ENCODE data around the gene ABCC4.

Gene ABCC4

GRCh38 chr13:95301183-95301967 lies at the start of gene ABCC4:
TSS of gene ABCC4 (minus strand) at chr13:95301451. CDS start at chr13:95301314, 137 bp downstream.
- peak; percentile 65 for DNase-seq

- no peak for DNase-seq
These were observed 48.0 kb upstream of the ABCC4 start for GRCh38 chr13:95349267-95349666.

GRCh38 chr13:95343944-95344343 lies 42.7 kb upstream of the ABCC4 start:
- no peak for DNase-seq

GRCh38 chr13:95341441-95341840 lies 40.2 kb upstream of the ABCC4 start:
- no peak for DNase-seq

- no peak for DNase-seq
These were observed 37.7 kb upstream of the ABCC4 start for GRCh38 chr13:95338905-95339304.

GRCh38 chr13:95337597-95337996 lies 36.3 kb upstream of the ABCC4 start:
- DNase-seq = no peak

GRCh38 chr13:95335667-95336066 lies 34.4 kb upstream of the ABCC4 start:
- DNase-seq = no peak

GRCh38 chr13:95328386-95328785 lies 27.1 kb upstream of the ABCC4 start:
- no peak for DNase-seq

GRCh38 chr13:95327190-95327589 lies 25.9 kb upstream of the ABCC4 start:
- DNase-seq = no peak

GRCh38 chr13:95326695-95327094 lies 25.4 kb upstream of the ABCC4 start:
- no peak for DNase-seq

- no peak for DNase-seq
These were observed 24.2 kb upstream of the ABCC4 start for GRCh38 chr13:95325485-95325884.

GRCh38 chr13:95323930-95324662 lies 22.8 kb upstream of the ABCC4 start:
- no peak for DNase-seq

GRCh38 chr13:95319551-95320274 lies 18.5 kb upstream of the ABCC4 start:
- DNase-seq = no peak

- no peak for DNase-seq
These were observed 16.1 kb upstream of the ABCC4 start for GRCh38 chr13:95317039-95317989.

- DNase-seq = no peak
These were observed 14.5 kb upstream of the ABCC4 start for GRCh38 chr13:95315752-95316151.

GRCh38 chr13:95307507-95307906 lies 6.3 kb upstream of the ABCC4 start:
- DNase-seq = no peak

GRCh38 chr13:95304453-95304852 lies 3.2 kb upstream of the ABCC4 start:
- DNase-seq = no peak

- DNase-seq = no peak
These were observed 730 bp upstream of the ABCC4 start for GRCh38 chr13:95301968-95302393.

- peak; percentile 66 for DNase-seq
These were observed 547 bp downstream of the ABCC4 start for GRCh38 chr13:95300625-95301182.

GRCh38 chr13:95298971-95299621 lies 2.2 kb downstream of the ABCC4 start:
- DNase-seq = no peak

- DNase-seq = no peak
These were observed 2.9 kb downstream of the ABCC4 start for GRCh38 chr13:95298169-95298965.

All from activated CD8-positive, alpha-beta memory T cell treated with anti-CD3 and anti-CD28 coated beads, Interleukin-2, amount 50 U/mL, for 4 hours (primary cell).